ENCODE data around the gene PPID. TPM values are rescaled to one million over a fixed set of nuclear protein-coding genes. Genes with fewer than 3 reads are reported as not detected.

PPID gene
- total and polyA plus RNA-seq, 9 of the 15 experiments (the other 6 are each of a cell fraction or from before 2014, with no cell fraction given) = 46.5 to 160 (median 98.6) TPM

DNA sequence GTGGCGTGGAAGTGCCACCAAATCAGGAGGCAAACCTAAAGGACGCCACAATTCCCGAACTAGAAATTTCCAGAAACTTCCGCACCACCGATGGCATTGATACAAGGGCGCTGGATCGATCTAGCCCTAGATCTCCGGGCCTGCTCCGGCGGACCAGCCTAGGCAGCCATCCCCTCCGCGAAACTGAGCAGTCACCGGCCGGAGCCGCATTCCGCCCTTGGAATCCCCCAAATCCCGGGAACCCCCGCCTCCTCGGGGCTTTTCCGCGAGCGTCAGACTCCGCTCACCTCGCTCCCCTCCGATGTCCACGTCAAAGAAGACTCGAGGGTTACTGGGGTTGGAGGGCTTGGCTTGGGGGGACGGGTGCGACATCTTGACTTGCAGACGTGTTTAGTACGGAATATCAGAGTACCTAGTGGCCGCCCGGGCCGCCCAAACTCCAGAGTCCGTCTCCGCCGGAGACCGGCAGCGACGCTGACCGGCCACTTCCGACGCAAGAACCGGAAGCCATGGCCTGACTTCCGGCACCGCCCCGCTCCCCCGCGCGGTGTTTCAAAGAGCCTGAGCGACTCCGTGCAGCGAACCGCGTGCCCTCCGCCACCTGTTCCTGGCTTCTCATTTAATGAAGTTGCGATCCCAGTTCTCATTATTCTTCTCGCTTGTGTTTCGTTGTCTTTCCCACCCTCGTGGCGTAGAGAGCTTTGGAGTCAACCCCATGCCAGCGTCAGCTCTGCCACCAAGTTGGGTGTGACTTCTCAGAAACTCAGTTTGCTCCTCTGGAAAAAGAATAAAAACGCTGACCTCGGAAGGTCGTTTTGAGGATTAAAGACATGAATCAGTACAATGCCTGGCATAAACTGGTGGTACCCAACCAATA lies at the start of gene PPID (continued):
- TF ChIP-seq DIDO1 (tag; IDR thresholded peaks at IDR 0.05; ENCODE audit: low read depth) = peak; percentile 63; the same call in 1 of the 2 replicates
- no peak for TF ChIP-seq FIP1L1 (IDR thresholded peaks at IDR 0.05; ENCODE audit: low read depth, low read length, poor library complexity, severe bottlenecking)
- TF ChIP-seq TEAD1 (CRISPR knock-in tag; IDR thresholded peaks at IDR 0.05) = peak; percentile 10 to 56; a peak in 1 of 4 replicates
- TF ChIP-seq, protein P1, sequence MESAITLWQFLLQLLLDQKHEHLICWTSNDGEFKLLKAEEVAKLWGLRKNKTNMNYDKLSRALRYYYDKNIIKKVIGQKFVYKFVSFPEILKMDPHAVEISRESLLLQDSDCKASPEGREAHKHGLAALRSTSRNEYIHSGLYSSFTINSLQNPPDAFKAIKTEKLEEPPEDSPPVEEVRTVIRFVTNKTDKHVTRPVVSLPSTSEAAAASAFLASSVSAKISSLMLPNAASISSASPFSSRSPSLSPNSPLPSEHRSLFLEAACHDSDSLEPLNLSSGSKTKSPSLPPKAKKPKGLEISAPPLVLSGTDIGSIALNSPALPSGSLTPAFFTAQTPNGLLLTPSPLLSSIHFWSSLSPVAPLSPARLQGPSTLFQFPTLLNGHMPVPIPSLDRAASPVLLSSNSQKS (CRISPR knock-in tag; IDR thresholded peaks at IDR 0.05) = no peak
- TF ChIP-seq, protein P2, sequence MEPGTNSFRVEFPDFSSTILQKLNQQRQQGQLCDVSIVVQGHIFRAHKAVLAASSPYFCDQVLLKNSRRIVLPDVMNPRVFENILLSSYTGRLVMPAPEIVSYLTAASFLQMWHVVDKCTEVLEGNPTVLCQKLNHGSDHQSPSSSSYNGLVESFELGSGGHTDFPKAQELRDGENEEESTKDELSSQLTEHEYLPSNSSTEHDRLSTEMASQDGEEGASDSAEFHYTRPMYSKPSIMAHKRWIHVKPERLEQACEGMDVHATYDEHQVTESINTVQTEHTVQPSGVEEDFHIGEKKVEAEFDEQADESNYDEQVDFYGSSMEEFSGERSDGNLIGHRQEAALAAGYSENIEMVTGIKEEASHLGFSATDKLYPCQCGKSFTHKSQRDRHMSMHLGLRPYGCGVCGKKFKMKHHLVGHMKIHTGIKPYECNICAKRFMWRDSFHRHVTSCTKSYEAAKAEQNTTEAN (CRISPR knock-in tag; IDR thresholded peaks at IDR 0.05) = peak; percentile 31; the same call in 1 of the 2 replicates
- TF ChIP-seq, protein P3, sequence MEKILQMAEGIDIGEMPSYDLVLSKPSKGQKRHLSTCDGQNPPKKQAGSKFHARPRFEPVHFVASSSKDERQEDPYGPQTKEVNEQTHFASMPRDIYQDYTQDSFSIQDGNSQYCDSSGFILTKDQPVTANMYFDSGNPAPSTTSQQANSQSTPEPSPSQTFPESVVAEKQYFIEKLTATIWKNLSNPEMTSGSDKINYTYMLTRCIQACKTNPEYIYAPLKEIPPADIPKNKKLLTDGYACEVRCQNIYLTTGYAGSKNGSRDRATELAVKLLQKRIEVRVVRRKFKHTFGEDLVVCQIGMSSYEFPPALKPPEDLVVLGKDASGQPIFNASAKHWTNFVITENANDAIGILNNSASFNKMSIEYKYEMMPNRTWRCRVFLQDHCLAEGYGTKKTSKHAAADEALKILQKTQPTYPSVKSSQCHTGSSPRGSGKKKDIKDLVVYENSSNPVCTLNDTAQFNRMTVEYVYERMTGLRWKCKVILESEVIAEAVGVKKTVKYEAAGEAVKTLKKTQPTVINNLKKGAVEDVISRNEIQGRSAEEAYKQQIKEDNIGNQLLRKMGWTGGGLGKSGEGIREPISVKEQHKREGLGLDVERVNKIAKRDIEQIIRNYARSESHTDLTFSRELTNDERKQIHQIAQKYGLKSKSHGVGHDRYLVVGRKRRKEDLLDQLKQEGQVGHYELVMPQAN (IDR thresholded peaks at IDR 0.05; ENCODE audit: borderline replicate concordance) = peak; percentile 80
- no peak for TF ChIP-seq SMARCB1 (IDR thresholded peaks at IDR 0.05; ENCODE audit: insufficient read length, low read depth)
- peak in 1 of 2 experiments; percentile 38; a peak in 1 of 4 replicates for TF ChIP-seq TBL1XR1 (IDR thresholded peaks at IDR 0.05; ENCODE audit: low read length in 2 of 2)
- no peak for TF ChIP-seq SMAD4 (CRISPR knock-in tag; conservative IDR thresholded peaks at IDR 0.05)
- TF ChIP-seq ATF7 (IDR thresholded peaks at IDR 0.05) = peak; percentile 60
- peak; percentile 89 for TF ChIP-seq TAF1 (IDR thresholded peaks at IDR 0.05; ENCODE audit: control insufficient read depth, extremely low read depth, insufficient read depth, low read length, severe bottlenecking)
- peak; percentile 77 for TF ChIP-seq KDM5B (IDR thresholded peaks at IDR 0.05; ENCODE audit: insufficient replicate concordance, low read depth, low read length)
- TF ChIP-seq CCNT2 (IDR thresholded peaks at IDR 0.05; ENCODE audit: borderline replicate concordance, extremely low read depth, insufficient read length, low read depth, low read length) = peak; percentile 75
- TF ChIP-seq ZNF232 (CRISPR knock-in tag; IDR thresholded peaks at IDR 0.05) = peak; percentile 80; the same call in 1 of the 2 replicates
- TF ChIP-seq SIX5 (IDR thresholded peaks at IDR 0.05; ENCODE audit: borderline replicate concordance in 1 of 2, insufficient read depth in 1 of 2, low read depth in 1 of 2, low read length in 2 of 2) = peak in 1 of 2 experiments; percentile 21; a peak in 1 of 4 replicates
- peak; percentile 96 for TF ChIP-seq RBFOX2 (IDR thresholded peaks at IDR 0.05; ENCODE audit: low read depth, low read length)
- TF ChIP-seq ZNF316 (IDR thresholded peaks at IDR 0.05) = 0 out of 2 replicates have a peak, but pooled peaks have one; percentile 12
- TF ChIP-seq L3MBTL2 (IDR thresholded peaks at IDR 0.05) = peak; percentile 97
- TF ChIP-seq C11orf30 (IDR thresholded peaks at IDR 0.05; ENCODE audit: low read depth) = peak; percentile 69
- TF ChIP-seq ZNF589 (CRISPR knock-in tag; IDR thresholded peaks at IDR 0.05; ENCODE audit: low read depth) = no peak
- TF ChIP-seq BRD4 (IDR thresholded peaks at IDR 0.05) = 0 out of 2 replicates have a peak, but pooled peaks have one; percentile 70
